SH-SY5Y (cell line): ENCODE data around the gene MORC1.

Source experiments
- GATA2 ChIP-seq: IDR thresholded peaks from 2 replicates; pipeline ENCODE4 v1.6.1; 2011; ENCODE audit warnings: mild to moderate bottlenecking, low read depth, low read length
- GATA3 ChIP-seq: IDR thresholded peaks from 2 replicates; pipeline ENCODE4 v1.6.1; 2011; ENCODE audit warnings: low read depth, mild to moderate bottlenecking, low read length, moderate library complexity

GRCh38 chr3:108953700-108954099, 164.2 kb downstream of the MORC1 start, which contains the start of gene GUCA1C:
- TF ChIP-seq GATA3, result no peak
- TF ChIP-seq GATA2, result no peak
